Esophagus (tissue), 2 donors: ENCODE measurements around the gene MLF2. TPM values are rescaled to one million over a fixed set of nuclear protein-coding genes. Genes with fewer than 3 reads are reported as not detected.

Source experiments
- H3K27ac ChIP-seq, 2 donors: one replicate each; pipeline ENCODE4 v1.5.1; 2013; ENCODE audit warnings: low read depth in 2 of 2, mild to moderate bottlenecking in 2 of 2, inconsistent platforms in 1 of 2, low read length in 1 of 2, moderate library complexity in 1 of 2
- H3K27me3 ChIP-seq, 2 donors: one replicate each; pipeline ENCODE4 v1.6.1; 2013; ENCODE audit warnings: low read length in 2 of 2, control low read depth in 1 of 2, mild to moderate bottlenecking in 1 of 2; ENCODE audit not compliant: insufficient read depth in 2 of 2, control insufficient read depth in 1 of 2
- H3K36me3 ChIP-seq, 2 donors: one replicate each; pipeline ENCODE4 v1.6.1; 2013; ENCODE audit warnings: low read length in 1 of 2; ENCODE audit not compliant: control insufficient read depth in 2 of 2, insufficient read depth in 2 of 2
- H3K4me1 ChIP-seq, 2 donors: one replicate each; pipeline ENCODE4 v1.6.1; 2013; ENCODE audit warnings: low read length in 1 of 2; ENCODE audit not compliant: control insufficient read depth in 2 of 2, insufficient read depth in 2 of 2
- H3K4me3 ChIP-seq, 2 donors: one replicate each; pipeline ENCODE4 v1.5.1; 2013; ENCODE audit warnings: low read length in 2 of 2, mild to moderate bottlenecking in 2 of 2, low read depth in 1 of 2, moderate library complexity in 1 of 2
- H3K9me3 ChIP-seq, 2 donors: one replicate each; pipeline ENCODE4 v1.6.1; 2013; ENCODE audit warnings: mild to moderate bottlenecking in 2 of 2, low read depth in 1 of 2, low read length in 1 of 2, moderate library complexity in 1 of 2; ENCODE audit not compliant: control insufficient read depth in 2 of 2, insufficient read depth in 1 of 2
- WGBS, 2 donors: extraction: QIAGEN DNeasy Blood & Tissue Kit; methylation state at CpG; one replicate each; pipeline ENCODE4 v1.1.7; 2013; 5-methylcytosine and 5-hydroxymethylcytosine counted together
- polyA plus RNA-seq, 2 donors: library from polyadenylated mRNA; stranded (reverse); fragments of 200-250 nt; gene quantifications; one replicate each; pipeline ENCODE4 v1.2.3, GENCODE V29; 2013
- donor health status: healthy with polysubstance abuse.
- donor health status: Bipolar disorder and iron deficiency.

The MLF2 gene
- polyA plus RNA-seq, 2 donors = 117 to 158 TPM

DNA sequence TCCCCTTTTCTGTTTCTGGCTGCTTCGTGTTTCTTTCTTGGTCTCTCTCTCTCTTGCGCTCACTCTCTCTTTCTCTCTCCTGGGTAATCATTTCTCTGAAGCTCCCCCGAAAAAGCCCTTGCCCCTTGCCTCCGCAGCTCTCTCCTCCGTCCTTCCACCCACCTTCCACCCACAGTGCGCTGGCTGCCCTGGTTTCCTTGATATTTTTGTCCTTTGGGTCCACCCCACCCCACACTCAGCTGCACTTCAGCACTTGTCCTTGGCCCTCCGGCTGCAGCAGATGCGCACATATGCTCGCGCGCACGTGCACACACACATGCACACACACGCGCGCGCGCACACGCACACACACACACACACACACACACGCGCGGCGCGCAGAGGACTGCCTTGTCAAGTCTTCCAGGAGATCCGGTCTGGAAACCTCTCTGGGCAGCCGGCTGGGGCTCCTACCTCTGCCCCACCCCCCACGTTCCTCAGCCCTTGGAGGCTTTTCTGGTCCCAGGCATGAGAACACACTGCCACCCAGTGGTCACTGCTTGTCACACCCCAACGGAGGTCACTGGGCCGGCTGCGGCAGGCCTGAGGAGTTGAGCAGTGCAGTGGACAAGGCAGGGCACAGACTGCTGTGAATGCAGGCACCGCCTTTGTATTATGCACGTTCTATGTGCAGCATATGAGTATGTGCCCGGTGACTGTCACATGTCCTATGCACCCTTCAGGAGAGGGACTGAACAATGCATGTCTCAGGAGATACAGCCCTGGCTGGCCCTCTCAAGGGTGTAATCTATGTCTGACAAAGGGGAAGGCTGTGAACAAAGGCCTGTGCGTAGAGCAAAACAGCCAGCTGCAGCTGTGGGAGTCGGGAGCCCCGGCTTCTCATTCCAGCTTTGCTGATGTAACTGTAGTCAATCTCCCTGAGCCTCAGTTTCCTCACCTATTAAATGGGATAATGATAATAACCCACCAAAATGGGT is 25.9 kb upstream of the MLF2 start:
- Histone ChIP-seq H3K4me3 (peak overlapping the region; percentile 26), H3K27ac (peak overlapping the region; percentile 52 to 64), H3K36me3 (no peaks in the 10 kb centered on the region), H3K4me1 (peaks cover 0 to 7% of the 10 kb centered on the region in 2 donors), H3K9me3 (no peaks in the 10 kb centered on the region), H3K27me3 (no peaks in the 10 kb centered on the region)
- 3 to 4% methylated on average over 35 of the region's 35 CpGs for WGBS, 2 donors

DNA sequence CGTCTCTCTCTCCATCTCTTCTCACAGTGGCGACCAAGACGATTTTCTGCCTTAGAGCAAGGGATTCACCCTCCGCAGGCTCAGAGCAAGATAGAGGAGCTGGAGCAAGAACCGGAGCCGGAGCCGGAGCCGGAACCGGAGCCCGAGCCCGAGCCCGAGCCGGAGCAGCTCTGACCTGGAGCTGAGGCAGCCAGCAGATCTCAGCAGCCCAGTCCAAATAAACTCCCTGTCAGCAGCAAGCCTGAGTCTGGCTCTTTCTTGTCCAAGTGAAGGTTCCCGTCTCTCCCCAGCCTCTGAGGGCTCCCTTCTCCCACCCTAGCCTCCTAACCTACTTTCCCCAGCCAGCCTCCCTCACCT is 25.3 kb upstream of the MLF2 start:
- Histone ChIP-seq H3K4me1 (peaks cover 0 to 10% of the 10 kb centered on the region in 2 donors), H3K27ac (peak overlapping the region; percentile 52 to 56), H3K9me3 (no peaks in the 10 kb centered on the region), H3K27me3 (no peaks in the 10 kb centered on the region), H3K4me3 (peak overlapping the region in 1 of 2 donors; percentile 26), H3K36me3 (no peaks in the 10 kb centered on the region)
- 27 to 37% methylated on average over 14 of the region's 14 CpGs for WGBS, 2 donors

DNA sequence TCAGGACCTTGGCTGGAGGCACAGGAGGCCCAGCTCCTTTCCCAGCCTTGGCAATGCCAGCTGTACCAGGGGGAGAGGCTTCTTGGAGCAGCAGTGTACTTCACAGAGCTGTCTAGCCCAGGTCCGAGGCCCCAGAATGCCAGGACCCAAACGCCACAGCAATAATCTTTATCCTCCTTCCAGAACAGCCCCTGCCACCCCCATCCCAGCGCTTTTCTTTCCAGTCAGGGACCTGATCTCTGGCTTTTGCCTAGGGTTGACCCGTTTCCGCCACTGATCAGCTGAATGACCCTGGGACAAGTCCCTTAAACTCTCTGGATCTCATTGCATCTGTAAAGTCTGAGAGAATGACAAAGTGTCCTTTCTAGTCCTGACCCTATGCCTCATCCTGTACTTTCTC is 24.4 kb upstream of the MLF2 start:
- Histone ChIP-seq H3K27me3 (no peaks in the 10 kb centered on the region), H3K27ac (no peak overlapping the region), H3K4me1 (peaks cover 0 to 10% of the 10 kb centered on the region in 2 donors), H3K36me3 (no peaks in the 10 kb centered on the region), H3K9me3 (no peaks in the 10 kb centered on the region), H3K4me3 (no peak overlapping the region)
- WGBS, 2 donors = 93 to 95% methylated on average over 5 of the region's 5 CpGs

DNA sequence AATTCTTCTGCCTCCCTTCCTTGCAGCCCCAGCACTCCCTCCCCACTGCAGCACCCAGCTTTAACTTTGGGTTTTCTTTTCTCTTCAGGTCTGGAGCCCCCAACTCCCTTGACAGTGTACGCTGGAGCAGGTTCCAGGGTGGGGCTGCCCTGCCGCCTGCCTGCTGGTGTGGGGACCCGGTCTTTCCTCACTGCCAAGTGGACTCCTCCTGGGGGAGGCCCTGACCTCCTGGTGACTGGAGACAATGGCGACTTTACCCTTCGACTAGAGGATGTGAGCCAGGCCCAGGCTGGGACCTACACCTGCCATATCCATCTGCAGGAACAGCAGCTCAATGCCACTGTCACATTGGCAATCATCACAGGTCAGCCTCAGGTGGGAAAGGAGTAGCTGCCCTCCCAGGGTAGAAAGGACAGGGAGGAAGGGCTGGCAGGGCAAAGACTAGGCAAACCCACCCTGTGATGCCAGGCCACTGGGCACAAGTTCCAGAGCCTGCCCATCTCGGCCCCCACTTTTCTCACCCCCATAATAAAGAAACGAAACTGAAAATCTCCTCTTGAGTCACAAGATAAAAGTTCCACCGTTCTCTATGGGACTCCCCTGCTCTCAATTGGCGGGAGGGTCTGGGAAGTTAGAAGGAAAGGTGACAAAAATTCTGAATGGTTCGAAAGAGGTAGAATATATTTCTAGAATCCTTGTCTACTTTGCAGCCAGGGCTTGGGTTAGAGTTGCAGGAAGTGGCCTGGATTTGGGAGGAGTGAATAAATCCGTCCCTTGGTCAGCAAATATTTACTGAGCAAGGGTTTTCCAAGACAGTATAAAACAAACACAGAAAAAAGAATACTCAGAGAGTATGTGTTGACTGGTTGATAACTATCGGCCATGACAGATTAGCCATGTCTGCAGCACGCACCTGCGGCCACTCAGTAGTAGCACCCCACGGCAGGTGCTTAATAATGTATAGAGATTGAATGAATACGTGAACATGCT is 22.5 kb upstream of the MLF2 start:
- peaks cover 0 to 7% of the 10 kb centered on the region in 2 donors for H3K36me3 ChIP-seq
- no peak overlapping the region for H3K4me3 ChIP-seq
- peak overlapping the region in 1 of 2 donors; percentile 13 for H3K27ac ChIP-seq
- no peaks in the 10 kb centered on the region for H3K27me3 ChIP-seq
- peaks cover 0 to 11% of the 10 kb centered on the region in 2 donors for H3K4me1 ChIP-seq
- H3K9me3 ChIP-seq = no peaks in the 10 kb centered on the region
- WGBS, 2 donors = 72 to 79% methylated on average over 16 of the region's 16 CpGs

DNA sequence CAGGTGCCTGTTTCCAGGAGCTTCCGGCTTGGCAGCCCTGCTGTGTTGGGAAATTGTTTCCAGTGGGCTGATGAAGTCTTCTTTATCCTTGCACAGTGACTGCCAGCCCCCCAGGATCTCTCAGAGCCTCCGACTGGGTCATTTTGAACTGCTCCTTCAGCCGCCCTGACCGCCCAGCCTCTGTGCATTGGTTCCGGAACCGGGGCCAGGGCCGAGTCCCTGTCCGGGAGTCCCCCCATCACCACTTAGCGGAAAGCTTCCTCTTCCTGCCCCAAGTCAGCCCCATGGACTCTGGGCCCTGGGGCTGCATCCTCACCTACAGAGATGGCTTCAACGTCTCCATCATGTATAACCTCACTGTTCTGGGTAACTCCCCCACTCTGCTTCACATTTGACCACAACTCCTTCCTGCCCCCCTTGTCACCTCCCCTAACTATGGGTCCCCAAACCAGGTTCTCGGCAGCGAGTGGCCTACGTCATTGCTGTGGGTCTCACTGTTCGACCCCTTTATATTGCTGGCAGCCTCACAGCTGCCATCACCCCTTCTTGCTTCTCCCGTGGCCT is 21.6 kb upstream of the MLF2 start:
- H3K4me3 ChIP-seq = no peak overlapping the region
- peaks cover 0 to 11% of the 10 kb centered on the region in 2 donors for H3K4me1 ChIP-seq
- H3K27me3 ChIP-seq = no peaks in the 10 kb centered on the region

DNA sequence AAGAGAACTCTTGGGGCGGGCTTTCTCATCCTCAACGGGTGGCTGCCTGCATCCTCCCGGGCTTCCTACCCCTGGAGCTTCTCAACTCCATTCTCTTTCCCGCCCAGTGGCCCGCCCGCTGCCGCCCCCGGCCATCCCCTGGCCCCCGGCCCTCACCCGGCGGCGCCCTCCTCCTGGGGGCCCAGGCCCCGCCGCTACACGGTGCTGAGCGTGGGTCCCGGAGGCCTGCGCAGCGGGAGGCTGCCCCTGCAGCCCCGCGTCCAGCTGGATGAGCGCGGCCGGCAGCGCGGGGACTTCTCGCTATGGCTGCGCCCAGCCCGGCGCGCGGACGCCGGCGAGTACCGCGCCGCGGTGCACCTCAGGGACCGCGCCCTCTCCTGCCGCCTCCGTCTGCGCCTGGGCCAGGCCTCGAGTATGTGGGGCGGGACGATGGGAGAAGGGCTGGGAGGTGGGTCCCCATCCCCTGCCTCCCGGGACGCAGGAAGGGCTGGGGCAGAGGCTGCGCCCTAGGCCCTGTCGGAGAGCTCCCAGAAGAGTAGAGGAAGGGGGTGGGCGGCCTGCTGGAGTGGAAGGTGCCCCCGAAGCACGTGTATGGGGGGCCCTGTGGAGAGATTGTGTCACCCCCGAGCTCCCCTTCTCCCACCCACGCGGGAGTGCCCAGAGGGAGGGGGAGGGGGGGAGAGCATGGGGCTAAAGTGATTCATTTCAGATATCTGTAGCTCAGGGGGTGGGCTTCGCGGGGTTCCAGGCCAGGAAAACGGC is 20.8 kb upstream of the MLF2 start:
- 21 to 28% methylated on average over 45 to 60 of the region's 60 CpGs for WGBS, 2 donors
- H3K36me3 ChIP-seq = peaks cover 0 to 12% of the 10 kb centered on the region in 2 donors
- peaks cover 0 to 11% of the 10 kb centered on the region in 2 donors for H3K4me1 ChIP-seq
- no peaks in the 10 kb centered on the region for H3K27me3 ChIP-seq
- H3K27ac ChIP-seq = peak overlapping the region in 1 of 2 donors; percentile 28
- peak overlapping the region; percentile 23 to 30 for H3K4me3 ChIP-seq
- no peaks in the 10 kb centered on the region for H3K9me3 ChIP-seq

More for the DNA sequence above, 21.6 kb upstream of the MLF2 start:
- H3K9me3 ChIP-seq = no peaks in the 10 kb centered on the region
- H3K27ac ChIP-seq = peak overlapping the region in 1 of 2 donors; percentile 26
- WGBS, 2 donors = 79 to 81% methylated on average over 15 of the region's 15 CpGs
- H3K36me3 ChIP-seq = peaks cover 0 to 12% of the 10 kb centered on the region in 2 donors

DNA sequence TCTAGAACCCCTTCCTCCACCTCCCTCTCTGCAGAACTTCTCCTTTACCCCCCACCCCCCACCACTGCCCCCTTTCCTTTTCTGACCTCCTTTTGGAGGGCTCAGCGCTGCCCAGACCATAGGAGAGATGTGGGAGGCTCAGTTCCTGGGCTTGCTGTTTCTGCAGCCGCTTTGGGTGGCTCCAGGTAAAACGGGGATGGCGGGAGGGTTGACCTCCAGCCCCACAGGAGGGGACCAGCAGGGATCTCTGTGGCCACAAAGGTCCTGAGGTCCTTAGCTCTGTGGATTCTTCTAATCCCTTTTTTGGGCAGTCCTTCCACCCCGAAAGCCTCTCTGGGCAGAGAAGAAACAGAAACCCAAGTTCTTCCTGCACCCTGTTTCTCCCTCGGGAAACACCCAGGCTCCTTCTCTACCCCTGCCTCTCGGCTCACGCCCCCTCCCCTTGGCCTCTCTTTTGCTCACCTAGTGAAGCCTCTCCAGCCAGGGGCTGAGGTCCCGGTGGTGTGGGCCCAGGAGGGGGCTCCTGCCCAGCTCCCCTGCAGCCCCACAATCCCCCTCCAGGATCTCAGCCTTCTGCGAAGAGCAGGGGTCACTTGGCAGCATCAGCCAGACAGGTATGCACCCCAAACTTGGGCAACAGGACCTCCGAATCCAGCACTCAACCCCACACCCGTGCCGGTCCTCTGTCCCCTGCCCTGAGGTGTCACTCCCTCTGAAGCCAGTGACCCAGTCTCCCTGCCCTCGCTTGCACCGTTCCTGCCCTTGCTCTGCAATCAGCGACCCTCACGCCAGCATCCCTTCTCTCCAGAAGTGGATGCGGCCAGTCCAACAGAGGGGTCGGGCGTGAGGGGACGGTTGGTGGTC is 20.0 kb upstream of the MLF2 start:
- Histone ChIP-seq H3K36me3 (peaks cover 0 to 12% of the 10 kb centered on the region in 2 donors), H3K27me3 (no peaks in the 10 kb centered on the region), H3K9me3 (no peaks in the 10 kb centered on the region), H3K4me1 (peaks cover 0 to 15% of the 10 kb centered on the region in 2 donors), H3K4me3 (peak overlapping the region; percentile 22 to 23), H3K27ac (peak overlapping the region; percentile 0 to 11)
- WGBS, 2 donors = 67 to 68% methylated on average over 21 of the region's 21 CpGs

DNA sequence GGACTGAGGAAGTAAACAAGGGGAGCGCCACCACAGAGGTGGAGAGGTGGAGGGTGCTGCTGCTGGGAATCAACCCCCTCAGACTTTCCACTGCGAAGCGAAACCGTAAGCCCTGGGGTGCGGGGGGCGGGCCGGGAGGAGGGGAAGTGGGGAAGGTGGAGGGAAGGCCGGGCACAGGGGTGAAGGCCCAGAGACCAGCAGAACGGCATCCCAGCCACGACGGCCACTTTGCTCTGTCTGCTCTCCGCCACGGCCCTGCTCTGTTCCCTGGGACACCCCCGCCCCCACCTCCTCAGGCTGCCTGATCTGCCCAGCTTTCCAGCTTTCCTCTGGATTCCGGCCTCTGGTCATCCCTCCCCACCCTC is 19.4 kb upstream of the MLF2 start, which contains the start of gene LAG3:
TSS of gene LAG3 (plus strand) at position 190 of the 365 bp plus-strand sequence. CDS start 333 bp downstream, outside the sequence.
- Histone ChIP-seq H3K27ac (peak within 1 kb of the TSS; percentile 11 to 39), H3K4me3 (peak within 1 kb of the TSS; percentile 22 to 23), H3K27me3 (no peaks in the 10 kb centered on the region), H3K9me3 (no peaks in the 10 kb centered on the region), H3K4me1 (peaks cover 0 to 15% of the 10 kb centered on the region in 2 donors), H3K36me3 (peaks cover 0 to 12% of the 10 kb centered on the region in 2 donors)
- 48 to 77% methylated on average over 9 to 15 of the region's 15 CpGs for WGBS, 2 donors
